Fibroblast of peridontal ligament (primary cell): ENCODE results near the gene TNF.

Experiments
- DNase-seq: peaks from one replicate; pipeline ENCODE4 v3.0.0-alpha.2; 2010; ENCODE audit errors: extremely low read depth

Gene TNF

GRCh38 chr6:31575335-31575901, at the start of gene TNF:
Gene TNF, plus strand, starts transcription at chr6:31575565. Its CDS starts 177 bp downstream, at chr6:31575742.
- no peak for DNase-seq

GRCh38 chr6:31525932-31526591, 49.3 kb upstream of the TNF start:
- no peak for DNase-seq

GRCh38 chr6:31528307-31528777, 47.0 kb upstream of the TNF start:
- no peak for DNase-seq

GRCh38 chr6:31528821-31529328, 46.5 kb upstream of the TNF start, which contains the start of gene MCCD1:
Gene MCCD1, plus strand, starts transcription at chr6:31528962. Its CDS starts 53 bp downstream, at chr6:31529015.
- no peak for DNase-seq

- DNase-seq: no peak
Observed at GRCh38 chr6:31529329-31530150, 45.8 kb upstream of the TNF start.

- DNase-seq: no peak
Observed at GRCh38 chr6:31530659-31531058, 44.7 kb upstream of the TNF start.

GRCh38 chr6:31531162-31531561, 44.2 kb upstream of the TNF start:
- DNase-seq: no peak

GRCh38 chr6:31531771-31532643, 43.4 kb upstream of the TNF start:
- DNase-seq: no peak

GRCh38 chr6:31532644-31533454, 42.5 kb upstream of the TNF start:
- DNase-seq: no peak

- DNase-seq: no peak
Observed at GRCh38 chr6:31533455-31533841, 41.9 kb upstream of the TNF start.

- DNase-seq: no peak
Observed at GRCh38 chr6:31534011-31534410, 41.4 kb upstream of the TNF start.

- no peak for DNase-seq
Observed at GRCh38 chr6:31534521-31535040, 40.8 kb upstream of the TNF start.

GRCh38 chr6:31535538-31536324, 39.6 kb upstream of the TNF start:
- DNase-seq: no peak

GRCh38 chr6:31538805-31539400, 36.5 kb upstream of the TNF start:
- no peak for DNase-seq

- DNase-seq: no peak
Observed at GRCh38 chr6:31540640-31541039, 34.7 kb upstream of the TNF start.

- DNase-seq: peak; percentile 52
Observed at GRCh38 chr6:31541059-31541657, 34.2 kb upstream of the TNF start.

GRCh38 chr6:31541658-31542521, 33.5 kb upstream of the TNF start, which contains the start of gene DDX39B:
Gene DDX39B, minus strand, starts transcription at chr6:31542003. Its CDS starts 1,471 bp downstream, at chr6:31540532.
- peak; percentile 98 for DNase-seq

GRCh38 chr6:31543639-31544038, 31.7 kb upstream of the TNF start:
- no peak for DNase-seq
